ENCODE results near the gene MORN1. TPM values are rescaled to one million over a fixed set of nuclear protein-coding genes. Genes with fewer than 3 reads are reported as not detected.
A peak's percentile ranks its signal among the peaks of the same experiment; 100 is the strongest.

MORN1 gene
- total RNA-seq, 1 donor from 2014 or later: 9.0 TPM

DNA sequence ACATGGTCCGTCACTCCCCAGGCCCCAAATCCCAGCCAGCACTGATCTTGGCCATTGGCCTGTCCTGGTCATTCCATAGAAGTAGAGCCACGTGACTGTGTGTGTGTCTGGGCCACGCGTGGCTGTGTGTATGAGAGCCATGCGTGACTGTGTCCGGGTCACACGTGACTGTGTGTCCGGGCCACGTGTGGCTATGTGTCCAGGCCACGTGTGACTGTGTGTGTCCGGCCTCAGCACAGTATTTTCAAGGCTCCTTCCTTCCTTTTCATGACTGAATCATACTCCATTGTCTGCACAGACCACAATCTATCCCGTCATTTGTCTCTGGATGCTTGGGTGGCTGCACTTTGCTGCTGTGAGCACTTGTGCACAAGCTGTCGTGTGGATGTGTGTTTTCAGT, 95.8 kb downstream of the MORN1 start:
- Histone ChIP-seq H3K36me3 (no peaks in the 10 kb centered on the region), H3K4me1 (peaks cover 83% of the 10 kb centered on the region)
- no peak for ATAC-seq

DNA sequence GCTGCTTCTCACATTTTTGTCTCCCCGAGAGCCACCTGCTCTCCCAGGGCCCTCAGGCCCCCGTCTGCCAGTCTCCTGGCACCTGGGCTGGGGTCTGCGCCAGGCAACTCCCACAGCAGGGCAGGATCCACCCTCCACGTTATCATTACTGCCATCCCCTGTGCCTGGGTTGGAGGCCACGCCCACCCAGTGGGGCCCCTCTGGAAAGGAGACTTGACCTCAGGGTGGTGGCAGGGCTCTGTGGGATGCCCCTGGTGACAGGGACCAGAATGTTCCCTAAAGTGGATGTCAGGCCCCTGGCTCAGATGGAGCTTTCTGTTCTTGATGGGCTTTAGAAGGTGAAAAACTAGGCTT, 96.7 kb downstream of the MORN1 start:
- Histone ChIP-seq H3K4me3 (no peak overlapping the region), H3K27me3 (no peaks in the 10 kb centered on the region), H3K27ac (peak overlapping the region; percentile 8), H3K9me3 (no peaks in the 10 kb centered on the region), H3K36me3 (no peaks in the 10 kb centered on the region), H3K4me1 (peaks cover 83% of the 10 kb centered on the region)
- intact Hi-C loops (cut with DNase I): no loop called here
- ATAC-seq: no peak
- TF ChIP-seq, protein P1, sequence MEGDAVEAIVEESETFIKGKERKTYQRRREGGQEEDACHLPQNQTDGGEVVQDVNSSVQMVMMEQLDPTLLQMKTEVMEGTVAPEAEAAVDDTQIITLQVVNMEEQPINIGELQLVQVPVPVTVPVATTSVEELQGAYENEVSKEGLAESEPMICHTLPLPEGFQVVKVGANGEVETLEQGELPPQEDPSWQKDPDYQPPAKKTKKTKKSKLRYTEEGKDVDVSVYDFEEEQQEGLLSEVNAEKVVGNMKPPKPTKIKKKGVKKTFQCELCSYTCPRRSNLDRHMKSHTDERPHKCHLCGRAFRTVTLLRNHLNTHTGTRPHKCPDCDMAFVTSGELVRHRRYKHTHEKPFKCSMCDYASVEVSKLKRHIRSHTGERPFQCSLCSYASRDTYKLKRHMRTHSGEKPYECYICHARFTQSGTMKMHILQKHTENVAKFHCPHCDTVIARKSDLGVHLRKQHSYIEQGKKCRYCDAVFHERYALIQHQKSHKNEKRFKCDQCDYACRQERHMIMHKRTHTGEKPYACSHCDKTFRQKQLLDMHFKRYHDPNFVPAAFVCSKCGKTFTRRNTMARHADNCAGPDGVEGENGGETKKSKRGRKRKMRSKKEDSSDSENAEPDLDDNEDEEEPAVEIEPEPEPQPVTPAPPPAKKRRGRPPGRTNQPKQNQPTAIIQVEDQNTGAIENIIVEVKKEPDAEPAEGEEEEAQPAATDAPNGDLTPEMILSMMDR (IDR thresholded peaks at IDR 0.05): no peak
- DNase-seq: no peak

More for the DNA sequence above, 95.8 kb downstream of the MORN1 start:
- Histone ChIP-seq H3K27me3 (no peaks in the 10 kb centered on the region), H3K9me3 (no peaks in the 10 kb centered on the region), H3K4me3 (no peak overlapping the region), H3K27ac (no peak overlapping the region)
- DNase-seq: no peak
- TF ChIP-seq, protein P1 (IDR thresholded peaks at IDR 0.05): no peak
- intact Hi-C loops (cut with DNase I): no loop called here

DNA sequence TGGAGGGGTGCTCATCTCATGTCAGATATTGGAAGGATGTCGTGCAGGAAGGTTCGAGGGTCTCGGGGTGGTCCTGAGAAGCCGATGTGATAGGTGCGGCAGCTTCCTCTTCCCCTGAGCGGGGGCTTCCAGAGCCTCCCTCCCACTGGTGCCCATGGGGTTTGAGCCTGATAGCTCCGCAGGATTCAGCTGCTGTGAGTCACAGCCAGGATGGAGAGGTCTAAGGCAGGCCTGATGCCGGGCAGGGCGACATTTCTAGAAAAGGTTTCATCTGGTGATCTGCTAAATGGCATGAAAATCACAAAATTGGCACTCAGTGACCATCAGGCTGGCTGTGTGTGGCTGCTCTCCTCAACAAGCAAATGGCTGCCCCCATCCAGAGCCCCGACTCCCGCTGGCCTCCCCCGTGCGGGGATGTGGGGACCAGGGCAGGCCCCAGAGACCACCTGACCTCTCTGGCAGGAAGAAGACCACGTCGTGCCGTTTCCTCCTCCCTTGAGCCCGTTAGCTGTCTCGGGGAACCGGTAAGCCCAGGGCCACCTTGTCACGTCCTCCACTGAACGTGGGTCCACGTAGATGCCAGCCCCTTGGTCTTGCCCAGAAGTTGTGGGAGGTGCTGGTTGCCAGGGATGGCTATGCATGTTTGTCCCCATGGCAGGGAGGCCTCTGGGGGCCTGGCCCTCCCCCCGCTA, 97.2 kb downstream of the MORN1 start:
- Histone ChIP-seq H3K9me3 (no peaks in the 10 kb centered on the region), H3K27me3 (no peaks in the 10 kb centered on the region), H3K4me1 (peaks cover 83% of the 10 kb centered on the region), H3K4me3 (no peak overlapping the region), H3K27ac (peak overlapping the region; percentile 8), H3K36me3 (no peaks in the 10 kb centered on the region)
- no peak for ATAC-seq
- TF ChIP-seq, protein P1 (IDR thresholded peaks at IDR 0.05): no peak
- no peak for DNase-seq
- intact Hi-C loops (cut with DNase I): no loop called here

DNA sequence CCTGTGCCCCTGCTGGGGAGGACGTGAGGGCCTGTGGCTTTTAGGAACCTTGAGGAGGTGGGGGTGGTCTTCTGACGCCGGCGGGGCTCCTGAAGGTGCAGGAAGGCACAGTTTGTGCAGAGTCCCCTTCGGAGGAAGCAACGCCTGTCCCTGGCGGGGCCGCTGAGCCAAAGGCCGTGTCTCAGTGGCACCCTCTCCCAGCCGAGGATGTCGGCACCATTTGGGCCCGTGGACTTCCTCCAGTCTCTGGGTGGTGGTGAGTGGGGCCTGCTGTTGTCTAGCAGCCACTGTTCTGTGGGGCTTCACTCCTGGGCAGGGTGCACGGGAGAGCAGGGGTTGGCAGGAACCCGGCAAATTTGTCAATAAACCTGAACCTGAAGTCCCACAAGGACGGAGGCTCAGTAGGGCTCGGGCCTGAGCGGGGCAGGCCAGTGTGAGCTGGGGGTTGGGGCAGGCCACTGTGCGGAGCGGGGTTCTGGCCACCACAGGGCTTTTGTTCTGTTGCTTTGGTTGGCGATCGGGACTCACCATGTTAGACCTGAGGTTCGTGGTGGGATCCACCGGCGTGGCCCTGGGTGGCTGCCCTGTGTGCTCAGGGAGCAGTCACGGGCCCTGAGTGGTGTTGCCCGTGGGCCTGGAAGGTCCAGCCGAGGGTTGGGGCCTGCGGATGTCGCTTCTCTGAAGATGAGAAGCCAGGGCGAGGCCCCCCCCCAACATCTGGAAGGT, 98.5 kb downstream of the MORN1 start:
- no peak for DNase-seq
- ATAC-seq: no peak
- H3K4me3 ChIP-seq: no peak overlapping the region
- peaks cover 84% of the 10 kb centered on the region for H3K4me1 ChIP-seq
- H3K27me3 ChIP-seq: no peaks in the 10 kb centered on the region
- H3K27ac ChIP-seq: no peak overlapping the region
- H3K9me3 ChIP-seq: no peaks in the 10 kb centered on the region
- intact Hi-C loops (cut with DNase I): no loop called here
- TF ChIP-seq, protein P1 (IDR thresholded peaks at IDR 0.05): no peak
- H3K36me3 ChIP-seq: no peaks in the 10 kb centered on the region

DNA sequence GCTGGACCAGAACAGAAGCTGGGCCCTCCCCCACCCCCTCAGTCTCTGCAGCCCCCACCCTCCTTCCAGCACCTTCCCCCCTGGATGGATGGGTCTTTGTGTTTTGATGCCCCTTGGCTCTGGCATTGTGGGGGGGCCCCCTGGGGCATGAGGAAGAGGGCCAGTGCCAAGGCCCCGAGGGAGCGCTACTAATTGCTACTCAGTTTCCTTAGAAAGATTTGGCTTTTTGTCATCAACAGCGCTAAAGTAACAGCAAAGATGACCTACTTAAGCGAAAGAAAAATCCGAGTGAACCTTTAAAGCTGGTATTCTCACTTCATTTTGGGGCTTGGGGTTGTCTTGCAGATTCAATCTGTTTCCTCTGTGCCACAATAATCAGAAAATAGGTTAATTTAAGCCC, 99.8 kb downstream of the MORN1 start:
- TF ChIP-seq, protein P1 (IDR thresholded peaks at IDR 0.05): no peak
- Histone ChIP-seq H3K4me3 (no peak overlapping the region), H3K9me3 (no peaks in the 10 kb centered on the region), H3K4me1 (peaks cover 86% of the 10 kb centered on the region), H3K27ac (peak overlapping the region; percentile 79), H3K27me3 (no peaks in the 10 kb centered on the region), H3K36me3 (no peaks in the 10 kb centered on the region)
- intact Hi-C loops (cut with DNase I): no loop called here
- DNase-seq (no peak), ATAC-seq (no peak)

Measured in upper lobe of right lung (tissue), 1 donor.